Panc1 (cell line): ENCODE data around the gene SLC5A6. TPM values are rescaled to one million over a fixed set of nuclear protein-coding genes. Genes with fewer than 3 reads are reported as not detected.
A peak's percentile ranks its signal among the peaks of the same experiment; 100 is the strongest.
"Not testable (repeated sequence)": the region's sequence is repeated elsewhere in the genome, so short reads cannot be mapped to it uniquely, and the experiment has no call there.

Source experiments
- ATAC-seq: fragments of 200-7000 bp; cut with Tn5 transposase; 2 replicates; pipeline ENCODE4 v1.9.1; 2020; ENCODE audit warnings: mild to moderate bottlenecking, moderate library complexity
- BruUV-seq: library from RNA; stranded (reverse); fragments of 400-500 nt; replicated peaks from 2 replicates; lab custom pipeline; 2021; lab: Mats Ljungman, UMichigan
- CTCF ChIA-PET: fragments of 300-600 bp; sonication (Branson Sonifier 250); formaldehyde crosslinking; loops from one replicate; lab custom pipeline; 2022; ENCODE audit warnings: antibody characterized with exemption; lab: Charles Lee
- POLR2A ChIA-PET: fragments of 300-600 bp; sonication (Branson Sonifier 250); formaldehyde crosslinking; loops from one replicate; lab custom pipeline; 2022; ENCODE audit warnings: antibody characterized with exemption; lab: Charles Lee
- DNase-seq: peaks from one replicate; pipeline ENCODE4 v3.0.0-alpha.2; 2010; ENCODE audit warnings: low read depth, low spot score
- H3K27ac ChIP-seq: 2 replicates; pipeline ENCODE4 v1.5.1; 2011; ENCODE audit warnings: mild to moderate bottlenecking, low read length, inconsistent platforms
- H3K27me3 ChIP-seq: fragments of 200-500 bp; sonication (Bioruptor generic); 2 replicates; pipeline ENCODE4 v1.6.0; 2014; ENCODE audit warnings: low read length, inconsistent platforms; ENCODE audit not compliant: control insufficient read depth, insufficient read depth
- H3K36me3 ChIP-seq: fragments of 200-500 bp; sonication (Bioruptor generic); 2 replicates; pipeline ENCODE4 v1.5.1; 2014; ENCODE audit warnings: inconsistent platforms, mild to moderate bottlenecking, low read length, moderate library complexity; ENCODE audit not compliant: control insufficient read depth, insufficient read depth
- H3K4me1 ChIP-seq: 2 replicates; pipeline ENCODE4 v1.5.1; 2011; ENCODE audit warnings: inconsistent platforms, mild to moderate bottlenecking, low read length, moderate library complexity; ENCODE audit not compliant: control insufficient read depth, insufficient read depth
- H3K4me3 ChIP-seq, 2 experiments: 2 replicates each; pipeline ENCODE4 v1.5.1; 2011 to 2012; ENCODE audit warnings: low read depth in 2 of 2, low read length in 2 of 2, mild to moderate bottlenecking in 2 of 2, inconsistent platforms in 1 of 2, moderate library complexity in 1 of 2
- H3K9me3 ChIP-seq: fragments of 200-500 bp; sonication (Bioruptor generic); 2 replicates; pipeline ENCODE4 v1.5.1; 2014; ENCODE audit warnings: low read depth, mild to moderate bottlenecking, inconsistent platforms, low read length, moderate library complexity; ENCODE audit not compliant: control insufficient read depth, insufficient read depth
- POLR2AphosphoS5 ChIP-seq: IDR thresholded peaks from 2 replicates; pipeline ENCODE4 v1.6.1; 2012; ENCODE audit warnings: mild to moderate bottlenecking, low read depth, low read length, moderate library complexity
- SIN3A ChIP-seq: IDR thresholded peaks from 2 replicates; pipeline ENCODE4 v1.6.1; 2012; ENCODE audit warnings: low read depth, mild to moderate bottlenecking, low read length, moderate library complexity, borderline replicate concordance; ENCODE audit not compliant: insufficient read depth
- TCF7L2 ChIP-seq: IDR thresholded peaks from 2 replicates; pipeline ENCODE4 v1.6.1; 2011; ENCODE audit warnings: mild to moderate bottlenecking, low read depth, low read length, inconsistent platforms
- in situ Hi-C: cut with HindIII; loops from 2 replicates; pipeline ENCODE4 v1.10.0; 2016; ENCODE audit warnings: low sequenced_read_pairs, low pct_unique_long_range_greater_than_20kb
- intact Hi-C: fragments of 100-400 bp; cut with micrococcal nuclease; formaldehyde crosslinking; loops from one replicate; pipeline ENCODE4 v1.10.0; 2022; ENCODE audit not compliant: unreplicated experiment
- total RNA-seq: library from RNA; stranded (reverse); gene quantifications from one replicate; pipeline ENCODE4 v1.2.1, GENCODE V29; 2021; ENCODE audit not compliant: unreplicated experiment
- TF ChIP-seq, protein P1 (sequence below), 2 experiments: IDR thresholded peaks; 2 replicates each; pipeline ENCODE4 v1.6.1; 2011 to 2012; ENCODE audit warnings: low read depth in 2 of 2, control low read depth in 1 of 2, low read length in 1 of 2, mild to moderate bottlenecking in 1 of 2, moderate library complexity in 1 of 2; ENCODE audit not compliant: insufficient read depth in 1 of 2
- TF ChIP-seq, protein P2 (sequence below): fragments of 450-650 bp; IDR thresholded peaks from 2 replicates; pipeline ENCODE4 v1.5.1; 2017; ENCODE audit warnings: mild to moderate bottlenecking

SLC5A6 gene
- total RNA-seq, 1 experiment from 2014 or later: 74.5 TPM

GRCh38 chr2:27178469-27178868 is 33.6 kb downstream of the SLC5A6 start:
- Histone ChIP-seq H3K27me3 (peaks cover 2% of the 10 kb centered on the region), H3K36me3 (no peaks in the 10 kb centered on the region), H3K9me3 (no peaks in the 10 kb centered on the region), H3K27ac (no peak overlapping the region), H3K4me3 (no peak overlapping the region), H3K4me1 (no peaks in the 10 kb centered on the region)
- ATAC-seq (no peak), DNase-seq (no peak)
- CTCF ChIA-PET: no interaction called here
- in situ Hi-C loops (no loop called here), intact Hi-C loops (no loop called here)
- POLR2A ChIA-PET: interaction anchor here (0.6 kb wide), 1 partner anchor 35 kb away, joined by 9 read pairs; no protein-coding TSS in a partner anchor
- TF ChIP-seq, protein P1, sequence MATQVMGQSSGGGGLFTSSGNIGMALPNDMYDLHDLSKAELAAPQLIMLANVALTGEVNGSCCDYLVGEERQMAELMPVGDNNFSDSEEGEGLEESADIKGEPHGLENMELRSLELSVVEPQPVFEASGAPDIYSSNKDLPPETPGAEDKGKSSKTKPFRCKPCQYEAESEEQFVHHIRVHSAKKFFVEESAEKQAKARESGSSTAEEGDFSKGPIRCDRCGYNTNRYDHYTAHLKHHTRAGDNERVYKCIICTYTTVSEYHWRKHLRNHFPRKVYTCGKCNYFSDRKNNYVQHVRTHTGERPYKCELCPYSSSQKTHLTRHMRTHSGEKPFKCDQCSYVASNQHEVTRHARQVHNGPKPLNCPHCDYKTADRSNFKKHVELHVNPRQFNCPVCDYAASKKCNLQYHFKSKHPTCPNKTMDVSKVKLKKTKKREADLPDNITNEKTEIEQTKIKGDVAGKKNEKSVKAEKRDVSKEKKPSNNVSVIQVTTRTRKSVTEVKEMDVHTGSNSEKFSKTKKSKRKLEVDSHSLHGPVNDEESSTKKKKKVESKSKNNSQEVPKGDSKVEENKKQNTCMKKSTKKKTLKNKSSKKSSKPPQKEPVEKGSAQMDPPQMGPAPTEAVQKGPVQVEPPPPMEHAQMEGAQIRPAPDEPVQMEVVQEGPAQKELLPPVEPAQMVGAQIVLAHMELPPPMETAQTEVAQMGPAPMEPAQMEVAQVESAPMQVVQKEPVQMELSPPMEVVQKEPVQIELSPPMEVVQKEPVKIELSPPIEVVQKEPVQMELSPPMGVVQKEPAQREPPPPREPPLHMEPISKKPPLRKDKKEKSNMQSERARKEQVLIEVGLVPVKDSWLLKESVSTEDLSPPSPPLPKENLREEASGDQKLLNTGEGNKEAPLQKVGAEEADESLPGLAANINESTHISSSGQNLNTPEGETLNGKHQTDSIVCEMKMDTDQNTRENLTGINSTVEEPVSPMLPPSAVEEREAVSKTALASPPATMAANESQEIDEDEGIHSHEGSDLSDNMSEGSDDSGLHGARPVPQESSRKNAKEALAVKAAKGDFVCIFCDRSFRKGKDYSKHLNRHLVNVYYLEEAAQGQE (IDR thresholded peaks at IDR 0.05; ENCODE audit: insufficient read depth in 1 of 2, low read depth in 2 of 2, low read length in 1 of 2): no peak
- TF ChIP-seq POLR2AphosphoS5 (no peak), TCF7L2 (no peak), SIN3A (no peak)
- TF ChIP-seq, protein P2, sequence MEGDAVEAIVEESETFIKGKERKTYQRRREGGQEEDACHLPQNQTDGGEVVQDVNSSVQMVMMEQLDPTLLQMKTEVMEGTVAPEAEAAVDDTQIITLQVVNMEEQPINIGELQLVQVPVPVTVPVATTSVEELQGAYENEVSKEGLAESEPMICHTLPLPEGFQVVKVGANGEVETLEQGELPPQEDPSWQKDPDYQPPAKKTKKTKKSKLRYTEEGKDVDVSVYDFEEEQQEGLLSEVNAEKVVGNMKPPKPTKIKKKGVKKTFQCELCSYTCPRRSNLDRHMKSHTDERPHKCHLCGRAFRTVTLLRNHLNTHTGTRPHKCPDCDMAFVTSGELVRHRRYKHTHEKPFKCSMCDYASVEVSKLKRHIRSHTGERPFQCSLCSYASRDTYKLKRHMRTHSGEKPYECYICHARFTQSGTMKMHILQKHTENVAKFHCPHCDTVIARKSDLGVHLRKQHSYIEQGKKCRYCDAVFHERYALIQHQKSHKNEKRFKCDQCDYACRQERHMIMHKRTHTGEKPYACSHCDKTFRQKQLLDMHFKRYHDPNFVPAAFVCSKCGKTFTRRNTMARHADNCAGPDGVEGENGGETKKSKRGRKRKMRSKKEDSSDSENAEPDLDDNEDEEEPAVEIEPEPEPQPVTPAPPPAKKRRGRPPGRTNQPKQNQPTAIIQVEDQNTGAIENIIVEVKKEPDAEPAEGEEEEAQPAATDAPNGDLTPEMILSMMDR: no peak
- BruUV-seq: no TSS peak

DNA sequence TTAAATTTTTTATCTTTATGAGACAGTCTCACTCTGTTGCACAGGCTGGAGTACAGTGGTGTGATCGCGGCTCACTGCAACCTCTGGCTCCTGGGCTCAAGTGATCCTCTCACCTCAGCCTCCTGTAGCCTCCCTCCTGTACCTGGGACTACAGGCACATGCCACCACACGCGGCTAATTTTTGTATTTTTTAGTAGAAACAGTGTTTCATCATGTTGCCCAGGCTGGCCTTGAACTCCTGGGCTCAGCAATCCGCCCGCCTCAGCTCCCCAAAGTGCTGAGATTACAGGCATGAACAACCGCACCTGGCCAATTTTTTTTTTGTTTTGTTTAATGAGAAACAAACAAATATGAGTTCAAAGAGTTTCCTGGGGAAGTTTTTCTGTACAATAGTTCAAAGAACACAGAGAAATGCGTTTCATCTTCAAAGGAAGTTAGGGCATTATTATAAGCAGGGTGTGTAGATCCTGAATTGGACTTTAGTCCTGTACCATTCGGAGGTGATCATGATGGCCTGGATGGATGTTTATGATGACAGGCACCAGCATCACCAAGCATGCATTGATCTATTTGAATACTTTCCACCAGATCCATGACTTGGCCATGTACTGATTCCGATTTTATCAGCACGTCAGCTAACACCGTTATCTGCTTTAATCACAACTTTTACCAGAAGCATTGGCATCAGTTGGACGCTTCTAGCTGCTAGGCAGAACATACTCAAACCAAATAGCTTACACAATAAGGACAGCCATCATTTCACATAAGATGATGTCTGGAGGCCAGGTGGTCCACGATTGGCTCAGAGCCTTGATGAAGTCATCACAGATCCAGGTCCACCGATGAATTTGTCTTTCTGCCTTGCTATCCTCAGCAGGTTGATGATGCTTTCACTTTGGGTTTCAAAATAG is 34.4 kb downstream of the SLC5A6 start:
- Histone ChIP-seq H3K4me1 (no peaks in the 10 kb centered on the region), H3K27ac (no peak overlapping the region), H3K27me3 (peaks cover 2% of the 10 kb centered on the region), H3K36me3 (no peaks in the 10 kb centered on the region), H3K4me3 (no peak overlapping the region), H3K9me3 (no peaks in the 10 kb centered on the region)
- TF ChIP-seq, protein P2: no peak
- 0 out of 2 replicates have a peak, but pooled peaks have one; percentile 37 for TF ChIP-seq TCF7L2
- POLR2A ChIA-PET: no interaction called here
- intact Hi-C loops (no loop called here), in situ Hi-C loops (no loop called here)
- BruUV-seq: no TSS peak
- ATAC-seq (no peak), DNase-seq (no peak)
- CTCF ChIA-PET: interaction anchor here (0.7 kb wide), 1 partner anchor 19 kb away, joined by 3 read pairs; no protein-coding TSS in a partner anchor

DNA sequence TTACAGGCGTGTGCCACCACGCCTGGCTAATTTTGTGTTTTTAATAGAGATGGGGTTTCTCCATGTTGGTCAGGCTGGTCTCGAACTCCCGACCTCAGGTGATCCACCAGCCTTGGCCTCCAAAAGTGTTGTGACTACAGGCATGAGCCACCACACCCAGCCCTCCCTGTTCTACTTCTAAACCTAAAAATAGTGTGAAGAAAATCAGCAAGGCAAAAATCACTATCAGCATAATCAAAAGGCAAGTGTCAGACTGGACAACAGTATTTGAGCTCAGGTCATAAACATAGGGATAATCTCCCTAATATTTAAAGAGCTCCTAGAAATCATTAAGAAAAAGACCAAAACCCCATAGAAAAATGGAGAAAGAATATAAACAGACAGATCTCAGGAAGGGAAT is 36.3 kb downstream of the SLC5A6 start:
- POLR2A ChIA-PET, H3K27ac ChIP-seq, intact Hi-C loops, CTCF ChIA-PET, H3K27me3 ChIP-seq, DNase-seq, in situ Hi-C loops, BruUV-seq, H3K36me3 ChIP-seq, ATAC-seq, H3K4me1 ChIP-seq, H3K4me3 ChIP-seq, H3K9me3 ChIP-seq: not testable (repeated sequence)
